Measurements from ENCODE around the gene COTL1. TPM values are rescaled to one million over a fixed set of nuclear protein-coding genes. Genes with fewer than 3 reads are reported as not detected.

Gene COTL1
- total and polyA plus RNA-seq, 2 of the 13 experiments (the other 11 are each of a cell fraction or from before 2014, with no cell fraction given), result 8.7 to 16.9 TPM

DNA sequence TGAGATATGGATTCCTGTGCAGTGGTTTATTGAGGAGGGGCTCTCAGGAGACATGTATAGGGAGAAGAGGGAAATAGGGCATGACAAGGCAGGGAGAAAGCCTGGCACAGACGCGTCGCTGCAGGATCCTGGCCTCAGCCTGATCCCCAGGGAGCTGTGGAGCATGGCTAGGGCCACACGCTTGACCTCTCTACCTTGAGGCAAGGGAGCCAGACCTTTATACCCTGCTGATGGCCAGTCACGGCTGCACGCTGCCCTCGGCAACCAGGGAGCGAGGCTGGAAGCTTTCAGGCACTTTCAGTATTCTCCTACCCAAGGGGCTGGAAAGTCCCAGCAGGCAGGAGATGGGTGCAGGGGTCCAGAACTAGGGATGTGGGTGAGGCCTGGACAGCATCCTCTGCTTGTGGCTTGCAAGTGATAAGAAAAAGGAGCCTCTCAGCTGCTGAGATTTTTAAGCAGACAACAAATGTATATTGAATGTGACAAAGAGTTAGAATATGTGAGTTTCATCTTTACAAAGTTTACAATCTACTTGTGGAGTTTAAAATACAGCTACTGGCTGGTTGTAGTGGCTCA, 20.4 kb upstream of the COTL1 start (continued):
- no peak for TF ChIP-seq ZNF7 (CRISPR knock-in tag; IDR thresholded peaks at IDR 0.05)
- no peak for TF ChIP-seq ZNF251 (CRISPR knock-in tag; IDR thresholded peaks at IDR 0.05)
- TF ChIP-seq, protein P1, sequence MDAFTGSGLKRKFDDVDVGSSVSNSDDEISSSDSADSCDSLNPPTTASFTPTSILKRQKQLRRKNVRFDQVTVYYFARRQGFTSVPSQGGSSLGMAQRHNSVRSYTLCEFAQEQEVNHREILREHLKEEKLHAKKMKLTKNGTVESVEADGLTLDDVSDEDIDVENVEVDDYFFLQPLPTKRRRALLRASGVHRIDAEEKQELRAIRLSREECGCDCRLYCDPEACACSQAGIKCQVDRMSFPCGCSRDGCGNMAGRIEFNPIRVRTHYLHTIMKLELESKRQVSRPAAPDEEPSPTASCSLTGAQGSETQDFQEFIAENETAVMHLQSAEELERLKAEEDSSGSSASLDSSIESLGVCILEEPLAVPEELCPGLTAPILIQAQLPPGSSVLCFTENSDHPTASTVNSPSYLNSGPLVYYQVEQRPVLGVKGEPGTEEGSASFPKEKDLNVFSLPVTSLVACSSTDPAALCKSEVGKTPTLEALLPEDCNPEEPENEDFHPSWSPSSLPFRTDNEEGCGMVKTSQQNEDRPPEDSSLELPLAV (CRISPR knock-in tag; conservative IDR thresholded peaks at IDR 0.05; ENCODE audit: low read depth), result no peak
- TF ChIP-seq KDM3A (CRISPR knock-in tag; IDR thresholded peaks at IDR 0.05; ENCODE audit: low read depth), result 0 out of 2 replicates have a peak, but pooled peaks have one; percentile 16
- TF ChIP-seq REL (CRISPR knock-in tag; conservative IDR thresholded peaks at IDR 0.05), result no peak
- TF ChIP-seq, protein P2, sequence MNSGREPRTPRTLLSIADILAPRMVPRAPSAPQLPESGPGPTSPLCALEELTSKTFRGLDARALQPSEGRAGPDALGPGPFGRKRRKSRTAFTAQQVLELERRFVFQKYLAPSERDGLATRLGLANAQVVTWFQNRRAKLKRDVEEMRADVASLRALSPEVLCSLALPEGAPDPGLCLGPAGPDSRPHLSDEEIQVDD (CRISPR knock-in tag; IDR thresholded peaks at IDR 0.05; ENCODE audit: borderline replicate concordance), result no peak; the same call in 1 of the 2 replicates
- TF ChIP-seq, protein P3, sequence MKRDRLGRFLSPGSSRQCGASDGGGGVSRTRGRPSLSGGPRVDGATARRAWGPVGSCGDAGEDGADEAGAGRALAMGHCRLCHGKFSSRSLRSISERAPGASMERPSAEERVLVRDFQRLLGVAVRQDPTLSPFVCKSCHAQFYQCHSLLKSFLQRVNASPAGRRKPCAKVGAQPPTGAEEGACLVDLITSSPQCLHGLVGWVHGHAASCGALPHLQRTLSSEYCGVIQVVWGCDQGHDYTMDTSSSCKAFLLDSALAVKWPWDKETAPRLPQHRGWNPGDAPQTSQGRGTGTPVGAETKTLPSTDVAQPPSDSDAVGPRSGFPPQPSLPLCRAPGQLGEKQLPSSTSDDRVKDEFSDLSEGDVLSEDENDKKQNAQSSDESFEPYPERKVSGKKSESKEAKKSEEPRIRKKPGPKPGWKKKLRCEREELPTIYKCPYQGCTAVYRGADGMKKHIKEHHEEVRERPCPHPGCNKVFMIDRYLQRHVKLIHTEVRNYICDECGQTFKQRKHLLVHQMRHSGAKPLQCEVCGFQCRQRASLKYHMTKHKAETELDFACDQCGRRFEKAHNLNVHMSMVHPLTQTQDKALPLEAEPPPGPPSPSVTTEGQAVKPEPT (CRISPR knock-in tag; IDR thresholded peaks at IDR 0.05; ENCODE audit: low read depth), result no peak
- no peak for TF ChIP-seq ZFAT (CRISPR knock-in tag; conservative IDR thresholded peaks at IDR 0.05)
- no peak for TF ChIP-seq MIER2 (CRISPR knock-in tag; IDR thresholded peaks at IDR 0.05)
- no peak for TF ChIP-seq MAZ (IDR thresholded peaks at IDR 0.05; ENCODE audit: borderline replicate concordance, low read depth, low read length)
- no peak for TF ChIP-seq MAZ (CRISPR knock-in tag; IDR thresholded peaks at IDR 0.05; ENCODE audit: low read depth)
- no peak for TF ChIP-seq ZKSCAN5 (CRISPR knock-in tag; IDR thresholded peaks at IDR 0.05)
- TF ChIP-seq PHF8 (CRISPR knock-in tag; IDR thresholded peaks at IDR 0.05), result 0 out of 2 replicates have a peak, but pooled peaks have one; percentile 21
- TF ChIP-seq ZSCAN20 (CRISPR knock-in tag; IDR thresholded peaks at IDR 0.05; ENCODE audit: borderline replicate concordance), result no peak
- TF ChIP-seq ZNF160 (CRISPR knock-in tag; IDR thresholded peaks at IDR 0.05), result 0 out of 2 replicates have a peak, but pooled peaks have one; percentile 40
- no peak for TF ChIP-seq ZNF124 (CRISPR knock-in tag; IDR thresholded peaks at IDR 0.05)
- TF ChIP-seq ZNF264 (CRISPR knock-in tag; IDR thresholded peaks at IDR 0.05), result no peak
- no peak for TF ChIP-seq SP2 (CRISPR knock-in tag; IDR thresholded peaks at IDR 0.05)
- TF ChIP-seq ZNF224 (CRISPR knock-in tag; IDR thresholded peaks at IDR 0.05), result no peak
- TF ChIP-seq, protein P4, sequence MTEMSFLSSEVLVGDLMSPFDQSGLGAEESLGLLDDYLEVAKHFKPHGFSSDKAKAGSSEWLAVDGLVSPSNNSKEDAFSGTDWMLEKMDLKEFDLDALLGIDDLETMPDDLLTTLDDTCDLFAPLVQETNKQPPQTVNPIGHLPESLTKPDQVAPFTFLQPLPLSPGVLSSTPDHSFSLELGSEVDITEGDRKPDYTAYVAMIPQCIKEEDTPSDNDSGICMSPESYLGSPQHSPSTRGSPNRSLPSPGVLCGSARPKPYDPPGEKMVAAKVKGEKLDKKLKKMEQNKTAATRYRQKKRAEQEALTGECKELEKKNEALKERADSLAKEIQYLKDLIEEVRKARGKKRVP (CRISPR knock-in tag; IDR thresholded peaks at IDR 0.05), result no peak
- TF ChIP-seq MBD4 (IDR thresholded peaks at IDR 0.05; ENCODE audit: borderline replicate concordance, low read length), result no peak
- TF ChIP-seq ZBTB7B (CRISPR knock-in tag; IDR thresholded peaks at IDR 0.05), result no peak
- TF ChIP-seq ZNF777 (CRISPR knock-in tag; IDR thresholded peaks at IDR 0.05), result no peak
- TF ChIP-seq PAF1 (CRISPR knock-in tag; IDR thresholded peaks at IDR 0.05), result no peak
- no peak for TF ChIP-seq SMAD1 (CRISPR knock-in tag; IDR thresholded peaks at IDR 0.05; ENCODE audit: borderline replicate concordance, low read depth)
- TF ChIP-seq, protein P5, sequence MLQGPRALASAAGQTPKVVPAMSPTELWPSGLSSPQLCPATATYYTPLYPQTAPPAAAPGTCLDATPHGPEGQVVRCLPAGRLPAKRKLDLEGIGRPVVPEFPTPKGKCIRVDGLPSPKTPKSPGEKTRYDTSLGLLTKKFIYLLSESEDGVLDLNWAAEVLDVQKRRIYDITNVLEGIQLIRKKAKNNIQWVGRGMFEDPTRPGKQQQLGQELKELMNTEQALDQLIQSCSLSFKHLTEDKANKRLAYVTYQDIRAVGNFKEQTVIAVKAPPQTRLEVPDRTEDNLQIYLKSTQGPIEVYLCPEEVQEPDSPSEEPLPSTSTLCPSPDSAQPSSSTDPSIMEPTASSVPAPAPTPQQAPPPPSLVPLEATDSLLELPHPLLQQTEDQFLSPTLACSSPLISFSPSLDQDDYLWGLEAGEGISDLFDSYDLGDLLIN (CRISPR knock-in tag; IDR thresholded peaks at IDR 0.05; ENCODE audit: borderline replicate concordance), result no peak
- TF ChIP-seq TBX3 (IDR thresholded peaks at IDR 0.05; ENCODE audit: borderline replicate concordance), result no peak
